Body of pancreas (tissue), 4 donors: Measurements from ENCODE around the gene FCHSD2. TPM values are rescaled to one million over a fixed set of nuclear protein-coding genes. Genes with fewer than 3 reads are reported as not detected.
"Not testable (repeated sequence)": the region's sequence is repeated elsewhere in the genome, so short reads cannot be mapped to it uniquely, and the experiment has no call there.

Experiments
- ATAC-seq: fragments of 150-250 bp; one replicate; pipeline ENCODE4 v1.9.1; 2016
- DNase-seq, 4 donors: peaks; one replicate each; pipeline ENCODE4 v3.0.0-alpha.2; 2019
- H3K27ac ChIP-seq, 4 donors: fragments of 200-600 bp; sonication (generic); 1 replicate in 3 of 4; 2 replicates in 1 of 4; pipeline versions ENCODE4 v1.5.1 to v1.6.1; 2016 to 2019; ENCODE audit warnings: mild to moderate bottlenecking in 1 of 4, mixed read lengths in 1 of 4, moderate library complexity in 1 of 4
- H3K27me3 ChIP-seq, 2 donors: fragments of 200-600 bp; sonication (generic); one replicate each; pipeline ENCODE4 v1.6.0; 2016; ENCODE audit warnings: mild to moderate bottlenecking in 1 of 2
- H3K36me3 ChIP-seq, 2 donors: fragments of 200-600 bp; sonication (generic); replicated peaks in 1 of 2; 2 replicates each; pipeline ENCODE4 v1.5.1; 2016; ENCODE audit warnings: low read depth in 2 of 2; ENCODE audit not compliant: insufficient read depth in 1 of 2
- H3K4me1 ChIP-seq: fragments of 200-600 bp; sonication (generic); one replicate; pipeline ENCODE4 v1.6.0; 2016
- H3K4me3 ChIP-seq, 2 donors: fragments of 200-600 bp; sonication (generic); 1 replicate in 1 of 2; 2 replicates in 1 of 2; pipeline ENCODE4 v1.5.1; 2016 to 2019
- H3K9me3 ChIP-seq, 3 donors: fragments of 200-600 bp; sonication (generic); 1 replicate in 2 of 3; 2 replicates in 1 of 3; pipeline ENCODE4 v1.5.1; 2016
- CTCF ChIP-seq, 7 experiments: fragments of 450-650 bp in 4 of 7; fragments of 200-600 bp in 3 of 7; sonication (generic) in 3 of 7; IDR thresholded peaks; one replicate each; pipeline ENCODE4 v1.5.1; 2016 to 2019; ENCODE audit warnings: antibody characterized with exemption in 7 of 7
- POLR2A ChIP-seq, 3 donors: fragments of 450-650 bp; IDR thresholded peaks; one replicate each; pipeline ENCODE4 v1.6.1; 2016; ENCODE audit warnings: antibody characterized with exemption in 3 of 3, mild to moderate bottlenecking in 2 of 3
- WGBS, 2 donors: methylation state at CpG; one replicate each; pipeline ENCODE4 v1.1.5; 2017; 5-methylcytosine and 5-hydroxymethylcytosine counted together
- intact Hi-C: fragments of 100-400 bp; cut with DNase I; formaldehyde crosslinking; loops from one replicate; pipeline ENCODE4 v1.15.1; 2023
- total RNA-seq, 2 donors: library from RNA; depleted of rRNA; stranded (reverse); fragments of >200 nt; gene quantifications; one replicate each; pipeline ENCODE4 v1.1.0, GENCODE V29; 2016

Gene FCHSD2
- total RNA-seq, 2 donors from 2014 or later: 7.3 to 8.0 TPM

DNA sequence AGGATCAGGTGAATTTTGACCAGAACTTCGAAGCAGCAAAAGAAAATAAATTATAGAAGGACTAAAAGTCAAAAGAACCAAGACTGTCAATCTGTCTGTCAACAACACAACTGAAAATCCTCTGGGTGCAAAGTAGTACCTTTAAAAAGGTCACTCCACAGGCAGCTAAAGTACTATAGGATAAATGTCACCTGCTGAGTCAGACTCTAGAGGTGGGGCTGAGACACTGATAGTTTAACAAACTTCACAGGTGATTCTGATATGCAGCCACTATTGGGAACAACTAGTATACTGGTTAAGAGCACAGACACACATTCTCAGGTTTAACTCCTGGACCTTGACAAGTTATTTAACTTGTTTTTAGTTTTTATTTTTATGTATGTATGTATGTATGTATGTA, 107.3 kb downstream of the FCHSD2 start:
- H3K4me1 ChIP-seq: no peaks in the 10 kb centered on the region
- ATAC-seq (no peak), DNase-seq (no peak)
- intact Hi-C loops: no loop called here
- no peaks in the 10 kb centered on the region for H3K36me3 ChIP-seq
- 67 to 68% methylated on average over 1 of the region's 1 CpG for WGBS, 2 donors
- no peak for TF ChIP-seq POLR2A (IDR thresholded peaks at IDR 0.05)
- TF ChIP-seq CTCF (IDR thresholded peaks at IDR 0.05): no peak
- H3K27ac ChIP-seq: no peak overlapping the region
- no peaks in the 10 kb centered on the region for H3K9me3 ChIP-seq
- H3K4me3 ChIP-seq: no peak overlapping the region
- H3K27me3 ChIP-seq: no peaks in the 10 kb centered on the region

- no peak overlapping the region for H3K4me3 ChIP-seq
- H3K4me1 ChIP-seq: no peaks in the 10 kb centered on the region
- H3K9me3 ChIP-seq: no peaks in the 10 kb centered on the region
- H3K27ac ChIP-seq: no peak overlapping the region
- no peak for ATAC-seq
- TF ChIP-seq CTCF (IDR thresholded peaks at IDR 0.05): no peak
- no peak for TF ChIP-seq POLR2A (IDR thresholded peaks at IDR 0.05)
- intact Hi-C loops: no loop called here
- H3K27me3 ChIP-seq: no peaks in the 10 kb centered on the region
- no peak for DNase-seq
- H3K36me3 ChIP-seq: no peaks in the 10 kb centered on the region
- WGBS, 2 donors: 54 to 58% methylated on average over 3 of the region's 3 CpGs
Measured at GRCh38 chr11:73034331-73034730, 107.8 kb downstream of the FCHSD2 start.

GRCh38 chr11:73030130-73030529, 112.0 kb downstream of the FCHSD2 start:
- TF ChIP-seq CTCF (IDR thresholded peaks at IDR 0.05): no peak
- no peak for TF ChIP-seq POLR2A (IDR thresholded peaks at IDR 0.05)
- Histone ChIP-seq H3K27ac (no peak overlapping the region), H3K27me3 (no peaks in the 10 kb centered on the region), H3K4me1 (no peaks in the 10 kb centered on the region), H3K36me3 (no peaks in the 10 kb centered on the region), H3K9me3 (peaks cover 0 to 11% (median 0%) of the 10 kb centered on the region in 3 donors), H3K4me3 (no peak overlapping the region)
- ATAC-seq: no peak
- DNase-seq: no peak
- WGBS, 2 donors: 98 to 99% methylated on average over 3 of the region's 3 CpGs
- intact Hi-C loops: no loop called here

DNA sequence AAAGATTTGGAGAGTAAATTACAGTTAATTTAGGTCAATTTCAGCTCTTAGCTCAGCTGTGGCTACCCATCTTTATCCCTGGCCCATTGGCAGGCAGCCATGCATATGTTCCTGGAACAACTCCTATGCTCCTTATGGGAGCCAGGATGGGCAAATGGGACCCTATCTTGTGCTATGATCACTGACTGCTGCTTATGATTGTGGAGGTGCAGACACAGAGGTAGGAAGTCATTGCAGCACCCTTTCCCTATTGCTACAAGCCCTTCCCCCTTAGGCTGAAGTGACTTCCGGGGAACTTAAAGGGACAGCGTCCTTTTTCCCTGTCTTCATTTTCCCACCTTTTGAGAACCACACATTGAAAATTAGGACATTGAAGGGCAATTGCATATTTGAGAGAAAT, 112.7 kb downstream of the FCHSD2 start:
- Histone ChIP-seq H3K36me3 (no peaks in the 10 kb centered on the region), H3K4me1 (no peaks in the 10 kb centered on the region), H3K27me3 (no peaks in the 10 kb centered on the region), H3K9me3 (peaks cover 0 to 17% (median 0%) of the 10 kb centered on the region in 3 donors), H3K27ac (no peak overlapping the region), H3K4me3 (no peak overlapping the region)
- intact Hi-C loops: no loop called here
- 88 to 92% methylated on average over 2 of the region's 2 CpGs for WGBS, 2 donors
- DNase-seq (no peak), ATAC-seq (no peak)
- TF ChIP-seq CTCF (IDR thresholded peaks at IDR 0.05) (no peak), POLR2A (IDR thresholded peaks at IDR 0.05) (no peak)

- Histone ChIP-seq H3K9me3 (peaks cover 0 to 18% (median 0%) of the 10 kb centered on the region in 3 donors), H3K36me3 (no peaks in the 10 kb centered on the region), H3K27me3 (no peaks in the 10 kb centered on the region), H3K4me3 (no peak overlapping the region), H3K4me1 (no peaks in the 10 kb centered on the region), H3K27ac (peak overlapping the region in 1 of 4 donors; percentile 16)
- TF ChIP-seq POLR2A (IDR thresholded peaks at IDR 0.05): no peak
- TF ChIP-seq CTCF (IDR thresholded peaks at IDR 0.05): no peak
- ATAC-seq (no peak), DNase-seq (peak in 1 of 4 donors; percentile 17)
- WGBS, 2 donors: 81 to 96% methylated on average over 4 of the region's 4 CpGs
- intact Hi-C loops: no loop called here
Measured at GRCh38 chr11:73028611-73029010, 113.5 kb downstream of the FCHSD2 start.

GRCh38 chr11:73027840-73028239, 114.3 kb downstream of the FCHSD2 start:
- H3K27me3 ChIP-seq, H3K4me1 ChIP-seq, H3K4me3 ChIP-seq, H3K36me3 ChIP-seq, DNase-seq, ATAC-seq, intact Hi-C loops, H3K27ac ChIP-seq: not testable (repeated sequence)
- H3K9me3 ChIP-seq: peaks cover 0 to 18% (median 0%) of the 10 kb centered on the region in 3 donors
- WGBS, 2 donors: 93 to 100% methylated on average over 2 of the region's 2 CpGs
